Natural killer cell (primary cell): ENCODE data around the gene SH2D7. TPM values are rescaled to one million over a fixed set of nuclear protein-coding genes. Genes with fewer than 3 reads are reported as not detected.

ENCODE experiments used
- ATAC-seq, 3 donors: fragments of 150-1000 bp in 2 of 3; fragments of 200-7000 bp in 1 of 3; cut with Tn5 transposase; 1 replicate in 1 of 3; 2 replicates in 2 of 3; pipeline ENCODE4 v1.10.0; 2021; ENCODE audit warnings: mild to moderate bottlenecking in 2 of 3, moderate library complexity in 2 of 3
- DNase-seq, 2 donors: peaks; one replicate each; pipeline versions ENCODE4 v3.0.0 to v3.0.0-alpha.2; 2013 to 2021; ENCODE audit warnings: mixed read lengths in 1 of 2
- H3K27ac ChIP-seq: one replicate; pipeline ENCODE4 v1.5.1; 2013; ENCODE audit warnings: mild to moderate bottlenecking, low read length
- H3K27me3 ChIP-seq: one replicate; pipeline ENCODE4 v1.6.1; 2013; ENCODE audit warnings: low read length; ENCODE audit not compliant: control insufficient read depth, insufficient read depth
- H3K36me3 ChIP-seq: one replicate; pipeline ENCODE4 v1.6.1; 2013; ENCODE audit warnings: low read length; ENCODE audit not compliant: control insufficient read depth, insufficient read depth
- H3K4me1 ChIP-seq: one replicate; pipeline ENCODE4 v1.6.1; 2013; ENCODE audit warnings: low read length; ENCODE audit not compliant: control insufficient read depth, insufficient read depth
- H3K4me3 ChIP-seq: one replicate; pipeline ENCODE4 v1.5.1; 2013; ENCODE audit warnings: low read length
- H3K9me3 ChIP-seq: one replicate; pipeline ENCODE4 v1.6.1; 2013; ENCODE audit warnings: low read length; ENCODE audit not compliant: control insufficient read depth, insufficient read depth
- H3K27ac Mint-ChIP-seq, 2 donors: one replicate each; pipeline ENCODE4 v1.8.0; 2022; ENCODE audit warnings: mild to moderate bottlenecking in 2 of 2, mixed read lengths in 2 of 2, moderate library complexity in 1 of 2
- H3K27me3 Mint-ChIP-seq, 2 donors: one replicate each; pipeline ENCODE4 v1.8.0; 2022; ENCODE audit warnings: low read depth in 2 of 2, mixed read lengths in 2 of 2
- H3K36me3 Mint-ChIP-seq: one replicate; pipeline ENCODE4 v1.8.0; 2022; ENCODE audit warnings: mixed read lengths
- H3K4me1 Mint-ChIP-seq, 2 donors: one replicate each; pipeline ENCODE4 v1.8.0; 2022; ENCODE audit warnings: mixed read lengths in 2 of 2
- H3K4me3 Mint-ChIP-seq: one replicate; pipeline ENCODE4 v1.8.0; 2022; ENCODE audit warnings: mild to moderate bottlenecking, moderate library complexity, mixed read lengths
- H3K9me3 Mint-ChIP-seq, 2 donors: one replicate each; pipeline ENCODE4 v1.8.0; 2022; ENCODE audit warnings: mixed read lengths in 2 of 2
- WGBS: methylation state at CpG from one replicate; pipeline ENCODE4 v1.1.7; 2013; ENCODE audit warnings: missing lambda C conversion rate; ENCODE audit not compliant: insufficient coverage; 5-methylcytosine and 5-hydroxymethylcytosine counted together
- intact Hi-C: fragments of 100-400 bp; cut with micrococcal nuclease; formaldehyde crosslinking; loops from one replicate; pipeline ENCODE4 v1.14.2; 2022
- total RNA-seq, 4 donors: library from RNA; stranded (reverse); fragments of 120-200 nt in 1 of 4; gene quantifications; one replicate each; pipeline versions ENCODE4 v1.2.3 to v1.2.4, GENCODE V29; 2013 to 2022
- TF ChIP-seq, protein P1 (sequence below): fragments of 200-600 bp; IDR thresholded peaks from one replicate; pipeline ENCODE4 v1.8.0; 2022; ENCODE audit warnings: antibody characterized with exemption

The SH2D7 gene
- total RNA-seq, 3 donors from 2014 or later (not counting 1 experiment from before 2014, with no cell fraction given) = not detected

DNA sequence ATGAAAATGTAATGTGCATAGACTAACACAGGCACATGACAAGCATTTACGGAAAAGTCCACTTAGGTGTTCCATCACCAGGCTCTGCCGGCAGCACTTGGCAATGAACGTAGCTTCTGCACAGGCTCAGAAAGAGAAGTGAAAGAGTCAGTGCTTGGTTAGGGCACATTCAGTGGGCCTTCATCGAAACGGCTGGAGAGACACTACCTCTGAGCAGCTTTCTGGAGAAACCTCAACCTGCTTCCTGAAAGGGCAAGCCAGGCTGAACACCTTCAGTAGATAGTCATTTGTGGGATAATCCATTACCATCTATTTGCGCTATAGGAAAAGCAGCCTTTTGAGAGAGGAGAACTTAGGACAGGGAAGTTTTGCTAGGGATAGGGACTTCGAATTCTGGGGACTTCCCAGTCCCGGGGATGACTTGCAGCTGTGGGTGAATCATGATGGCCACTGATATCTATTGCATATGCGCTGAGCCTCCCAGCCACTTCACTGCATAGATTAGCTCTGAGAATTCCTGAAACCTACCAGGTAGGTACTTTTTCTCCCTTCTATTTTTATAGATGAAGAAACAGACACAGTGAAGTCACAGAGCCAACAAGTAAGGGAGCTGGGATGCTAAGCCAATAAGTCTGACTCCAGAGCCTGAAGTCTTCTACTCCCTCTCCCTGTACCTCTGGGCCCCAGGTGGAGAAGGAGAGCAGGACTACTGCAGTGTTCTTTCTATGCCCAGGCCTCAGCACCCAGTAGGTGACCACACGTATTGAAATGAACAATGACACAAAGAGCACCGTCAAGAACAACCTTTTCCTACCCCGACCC lies 4.2 kb upstream of the SH2D7 start:
- peaks cover 0 to 5% of the 10 kb centered on the region in 2 donors for H3K4me1 Mint-ChIP-seq
- H3K27ac Mint-ChIP-seq = no peak overlapping the region
- Histone ChIP-seq H3K27ac (no peak overlapping the region), H3K9me3 (no peaks in the 10 kb centered on the region), H3K4me1 (peaks cover 16% of the 10 kb centered on the region), H3K27me3 (no peaks in the 10 kb centered on the region), H3K4me3 (no peak overlapping the region), H3K36me3 (no peaks in the 10 kb centered on the region)
- intact Hi-C loops = no loop called here
- H3K4me3 Mint-ChIP-seq = no peak overlapping the region
- DNase-seq (no peak), ATAC-seq (no peak)
- TF ChIP-seq, protein P1, sequence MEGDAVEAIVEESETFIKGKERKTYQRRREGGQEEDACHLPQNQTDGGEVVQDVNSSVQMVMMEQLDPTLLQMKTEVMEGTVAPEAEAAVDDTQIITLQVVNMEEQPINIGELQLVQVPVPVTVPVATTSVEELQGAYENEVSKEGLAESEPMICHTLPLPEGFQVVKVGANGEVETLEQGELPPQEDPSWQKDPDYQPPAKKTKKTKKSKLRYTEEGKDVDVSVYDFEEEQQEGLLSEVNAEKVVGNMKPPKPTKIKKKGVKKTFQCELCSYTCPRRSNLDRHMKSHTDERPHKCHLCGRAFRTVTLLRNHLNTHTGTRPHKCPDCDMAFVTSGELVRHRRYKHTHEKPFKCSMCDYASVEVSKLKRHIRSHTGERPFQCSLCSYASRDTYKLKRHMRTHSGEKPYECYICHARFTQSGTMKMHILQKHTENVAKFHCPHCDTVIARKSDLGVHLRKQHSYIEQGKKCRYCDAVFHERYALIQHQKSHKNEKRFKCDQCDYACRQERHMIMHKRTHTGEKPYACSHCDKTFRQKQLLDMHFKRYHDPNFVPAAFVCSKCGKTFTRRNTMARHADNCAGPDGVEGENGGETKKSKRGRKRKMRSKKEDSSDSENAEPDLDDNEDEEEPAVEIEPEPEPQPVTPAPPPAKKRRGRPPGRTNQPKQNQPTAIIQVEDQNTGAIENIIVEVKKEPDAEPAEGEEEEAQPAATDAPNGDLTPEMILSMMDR = no peak
- H3K27me3 Mint-ChIP-seq = peaks cover 0 to 3% of the 10 kb centered on the region in 2 donors
- no peaks in the 10 kb centered on the region for H3K9me3 Mint-ChIP-seq
- WGBS = 72% methylated on average over 12 of the region's 12 CpGs
- H3K36me3 Mint-ChIP-seq = no peaks in the 10 kb centered on the region

DNA sequence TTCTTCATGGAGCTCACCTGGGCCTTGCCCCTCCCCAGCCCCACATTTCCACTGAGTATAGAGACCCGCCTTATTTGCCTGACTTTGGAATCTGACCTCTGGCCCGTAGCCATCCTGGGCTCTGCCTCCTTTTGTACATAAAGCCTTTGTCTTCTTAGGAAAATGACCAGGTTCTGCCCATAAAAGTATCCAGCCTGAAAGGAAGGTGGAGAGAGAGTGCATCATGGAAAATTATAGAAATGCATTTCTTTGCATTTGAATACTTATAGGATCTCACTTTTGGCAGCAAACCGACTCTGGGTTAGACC lies 3.6 kb upstream of the SH2D7 start:
- no peaks in the 10 kb centered on the region for H3K36me3 Mint-ChIP-seq

DNA sequence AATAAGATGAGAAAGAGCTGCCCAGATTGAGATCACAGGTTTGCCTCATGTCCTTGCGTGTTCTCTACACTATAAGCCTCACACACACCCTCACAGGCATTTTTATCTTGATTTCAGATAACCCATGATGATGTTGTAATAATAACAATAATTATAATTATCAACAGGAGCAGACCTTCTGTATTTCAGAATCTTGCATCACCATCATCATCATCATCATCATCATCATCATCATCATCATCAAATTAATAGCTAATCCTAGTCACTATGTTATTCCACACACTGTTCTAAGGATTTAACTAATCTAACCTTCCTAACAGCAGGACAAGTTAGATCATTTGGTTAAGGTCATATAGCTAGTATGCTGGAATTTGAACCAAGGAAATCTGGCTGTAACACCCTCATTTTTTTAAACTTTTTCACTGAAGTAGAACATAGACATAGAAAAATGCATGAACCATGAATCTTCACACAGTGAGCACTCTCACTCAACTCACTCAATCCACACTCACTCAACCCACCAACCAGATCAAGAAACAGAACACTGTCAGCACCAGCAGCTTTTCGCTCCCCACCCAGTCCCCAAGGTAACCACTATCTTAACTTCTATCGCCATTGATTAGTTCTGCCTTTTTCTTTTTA lies 1.8 kb upstream of the SH2D7 start:
- Mint-ChIP-seq H3K27me3 (peaks cover 0 to 7% of the 10 kb centered on the region in 2 donors), H3K4me1 (peaks cover 0 to 5% of the 10 kb centered on the region in 2 donors), H3K36me3 (no peaks in the 10 kb centered on the region), H3K4me3 (no peak overlapping the region), H3K9me3 (no peaks in the 10 kb centered on the region), H3K27ac (no peak overlapping the region)
- peaks cover 13% of the 10 kb centered on the region for H3K4me1 ChIP-seq
- intact Hi-C loops = no loop called here
- ATAC-seq (no peak), DNase-seq (no peak)
- no peaks in the 10 kb centered on the region for H3K27me3 ChIP-seq
- 98% methylated on average over 2 of the region's 3 CpGs for WGBS
- H3K27ac ChIP-seq = no peak overlapping the region
- H3K36me3 ChIP-seq = no peaks in the 10 kb centered on the region
- no peak overlapping the region for H3K4me3 ChIP-seq
- TF ChIP-seq, protein P1 = no peak
- no peaks in the 10 kb centered on the region for H3K9me3 ChIP-seq

More for the DNA sequence above, 3.6 kb upstream of the SH2D7 start:
- Mint-ChIP-seq H3K4me1 (peaks cover 0 to 5% of the 10 kb centered on the region in 2 donors), H3K27ac (no peak overlapping the region), H3K9me3 (no peaks in the 10 kb centered on the region), H3K4me3 (no peak overlapping the region), H3K27me3 (peaks cover 0 to 3% of the 10 kb centered on the region in 2 donors)
- H3K4me1 ChIP-seq = peaks cover 17% of the 10 kb centered on the region
- no peak overlapping the region for H3K4me3 ChIP-seq
- H3K27me3 ChIP-seq = no peaks in the 10 kb centered on the region
- H3K27ac ChIP-seq = no peak overlapping the region
- ATAC-seq (no peak), DNase-seq (no peak)
- 91% methylated on average over 3 of the region's 3 CpGs for WGBS
- TF ChIP-seq, protein P1 = no peak
- H3K36me3 ChIP-seq = no peaks in the 10 kb centered on the region
- no peaks in the 10 kb centered on the region for H3K9me3 ChIP-seq
- intact Hi-C loops = no loop called here
